ENCODE measurements around the gene GIMAP8.

- no peak for TF ChIP-seq CTCF (IDR thresholded peaks at IDR 0.05)
- TF ChIP-seq POLR2A (IDR thresholded peaks at IDR 0.05): peak in 1 of 2 donors; percentile 55
Measured at GRCh38 chr7:150410680-150411346, 39.6 kb upstream of the GIMAP8 start.
